Stimulated activated CD4-positive, alpha-beta T cell treated with anti-CD3 and anti-CD28 coated beads, Interleukin-1b, Interleukin-23, amount 100 ng/mL, for 24 hours (primary cell): Measurements from ENCODE around the gene P2RY6.
A peak's percentile ranks its signal among the peaks of the same experiment; 100 is the strongest.

Source experiments
- DNase-seq, 4 experiments: peaks; one replicate each; pipeline ENCODE4 v3.0.0-alpha.2; 2020; ENCODE audit warnings: low read depth in 4 of 4, low spot score in 1 of 4

Gene P2RY6

DNA sequence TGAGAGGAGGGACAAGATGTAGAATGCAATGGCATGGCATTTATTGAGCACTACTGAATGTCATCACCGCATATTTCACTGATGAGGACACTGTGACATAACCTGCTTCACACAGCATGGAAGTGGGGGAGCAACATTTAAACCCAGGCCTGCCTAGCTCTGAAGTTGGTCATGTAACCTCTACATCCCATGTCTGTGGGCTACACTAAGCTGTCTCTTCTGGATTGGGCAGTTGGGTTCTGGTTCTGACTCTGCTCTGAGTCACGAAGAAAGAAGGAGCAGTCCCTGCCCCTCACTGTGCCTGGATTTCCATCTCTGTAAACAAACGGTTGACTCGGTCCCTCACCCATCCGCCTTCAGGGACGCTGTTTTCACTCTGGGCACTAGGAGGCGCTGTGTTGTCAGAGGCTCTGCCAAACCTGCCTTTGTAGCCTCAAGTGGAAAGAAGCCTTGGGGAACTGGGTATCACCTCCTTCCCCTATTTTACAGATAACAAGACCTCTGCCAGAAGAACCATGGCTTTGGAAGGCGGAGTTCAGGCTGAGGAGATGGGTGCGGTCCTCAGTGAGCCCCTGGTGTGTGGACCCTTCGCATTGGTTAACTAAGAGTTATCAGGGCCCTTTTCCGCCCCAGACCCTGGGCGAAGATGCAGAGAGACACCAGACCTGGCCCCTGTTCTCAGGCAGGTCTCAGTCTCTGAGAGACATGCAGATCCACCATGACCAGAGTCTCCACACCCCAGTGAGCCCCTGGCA lies 23.3 kb downstream of the P2RY6 start:
- peak; percentile 60 to 72 (median 60) for DNase-seq

DNA sequence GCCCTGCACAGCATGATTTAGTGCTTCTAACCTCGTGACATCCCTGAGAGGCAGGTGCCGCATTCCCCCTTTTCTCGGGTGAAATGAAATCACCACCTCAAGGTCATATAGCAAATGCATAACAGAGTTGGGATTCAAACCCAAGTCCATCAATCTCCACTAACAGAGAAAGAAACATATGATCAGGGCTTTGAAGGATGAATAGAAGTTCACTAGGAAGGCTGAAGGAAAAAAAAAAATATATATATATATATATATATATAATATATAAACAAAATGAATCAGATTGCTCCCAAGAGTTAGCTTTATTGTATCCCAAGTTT lies 23.8 kb downstream of the P2RY6 start:
- no peak for DNase-seq

DNA sequence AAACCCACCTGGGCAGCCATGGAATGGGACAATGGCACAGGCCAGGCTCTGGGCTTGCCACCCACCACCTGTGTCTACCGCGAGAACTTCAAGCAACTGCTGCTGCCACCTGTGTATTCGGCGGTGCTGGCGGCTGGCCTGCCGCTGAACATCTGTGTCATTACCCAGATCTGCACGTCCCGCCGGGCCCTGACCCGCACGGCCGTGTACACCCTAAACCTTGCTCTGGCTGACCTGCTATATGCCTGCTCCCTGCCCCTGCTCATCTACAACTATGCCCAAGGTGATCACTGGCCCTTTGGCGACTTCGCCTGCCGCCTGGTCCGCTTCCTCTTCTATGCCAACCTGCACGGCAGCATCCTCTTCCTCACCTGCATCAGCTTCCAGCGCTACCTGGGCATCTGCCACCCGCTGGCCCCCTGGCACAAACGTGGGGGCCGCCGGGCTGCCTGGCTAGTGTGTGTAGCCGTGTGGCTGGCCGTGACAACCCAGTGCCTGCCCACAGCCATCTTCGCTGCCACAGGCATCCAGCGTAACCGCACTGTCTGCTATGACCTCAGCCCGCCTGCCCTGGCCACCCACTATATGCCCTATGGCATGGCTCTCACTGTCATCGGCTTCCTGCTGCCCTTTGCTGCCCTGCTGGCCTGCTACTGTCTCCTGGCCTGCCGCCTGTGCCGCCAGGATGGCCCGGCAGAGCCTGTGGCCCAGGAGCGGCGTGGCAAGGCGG lies 24.5 kb downstream of the P2RY6 start:
- no peak for DNase-seq

DNA sequence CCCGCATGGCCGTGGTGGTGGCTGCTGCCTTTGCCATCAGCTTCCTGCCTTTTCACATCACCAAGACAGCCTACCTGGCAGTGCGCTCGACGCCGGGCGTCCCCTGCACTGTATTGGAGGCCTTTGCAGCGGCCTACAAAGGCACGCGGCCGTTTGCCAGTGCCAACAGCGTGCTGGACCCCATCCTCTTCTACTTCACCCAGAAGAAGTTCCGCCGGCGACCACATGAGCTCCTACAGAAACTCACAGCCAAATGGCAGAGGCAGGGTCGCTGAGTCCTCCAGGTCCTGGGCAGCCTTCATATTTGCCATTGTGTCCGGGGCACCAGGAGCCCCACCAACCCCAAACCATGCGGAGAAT lies 25.1 kb downstream of the P2RY6 start:
- no peak for DNase-seq

DNA sequence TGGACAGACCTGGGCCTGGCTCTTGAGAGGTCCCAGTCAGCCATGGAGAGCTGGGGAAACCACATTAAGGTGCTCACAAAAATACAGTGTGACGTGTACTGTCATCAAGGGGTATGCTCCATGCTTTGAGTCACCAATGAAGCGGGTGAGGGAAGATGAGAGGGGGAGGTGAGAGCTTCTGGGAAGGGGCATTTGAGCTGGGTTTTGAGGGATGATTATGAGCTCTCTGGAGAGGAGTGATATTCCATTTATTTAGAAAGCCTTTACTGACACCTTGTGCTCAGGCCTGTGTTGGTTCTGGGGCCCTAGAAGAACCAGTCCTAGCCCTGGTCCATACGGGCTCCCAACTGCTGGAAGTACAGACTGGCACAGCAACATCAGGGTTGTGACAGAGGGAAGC lies 25.6 kb downstream of the P2RY6 start:
- no peak for DNase-seq

DNA sequence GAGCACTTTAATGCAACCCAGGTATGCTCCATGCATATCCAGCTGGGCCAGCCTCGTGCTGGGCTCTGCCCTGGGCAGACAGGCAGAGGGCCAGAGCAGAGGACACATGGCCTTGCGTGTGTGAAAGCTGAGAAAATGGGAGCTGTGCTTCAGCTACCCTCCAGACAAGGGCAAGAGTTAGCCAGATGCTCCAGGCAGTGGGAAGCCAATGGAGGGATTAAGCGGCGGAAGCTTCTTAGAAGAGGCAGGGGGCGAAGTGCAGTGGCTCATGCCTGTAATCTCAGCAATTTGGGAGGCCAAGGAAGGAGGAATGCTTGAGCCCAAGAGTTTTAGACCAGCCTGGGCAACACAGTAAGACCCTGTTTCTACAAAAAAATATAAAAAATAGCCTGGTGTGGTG lies 26.1 kb downstream of the P2RY6 start:
- no peak for DNase-seq

DNA sequence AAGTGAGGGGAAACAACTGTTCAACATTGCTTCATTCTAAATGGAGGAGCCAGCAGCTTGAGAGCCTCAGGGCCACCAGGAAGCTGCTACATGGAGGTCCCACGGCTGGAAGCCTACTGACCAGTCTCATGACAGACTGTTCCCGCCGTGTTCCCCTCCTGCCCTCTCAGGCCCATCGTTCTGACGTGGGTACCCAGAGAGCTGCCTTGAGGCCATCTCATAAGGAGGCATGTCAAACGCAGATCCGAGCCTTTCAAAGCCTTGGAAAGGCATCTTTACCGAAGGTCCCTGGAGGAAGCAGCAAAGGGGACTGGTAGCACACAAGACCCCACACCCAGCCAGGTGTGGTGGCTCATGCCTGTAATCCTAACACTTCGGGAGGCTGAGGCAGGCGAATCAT lies 27.6 kb downstream of the P2RY6 start:
- no peak for DNase-seq

DNA sequence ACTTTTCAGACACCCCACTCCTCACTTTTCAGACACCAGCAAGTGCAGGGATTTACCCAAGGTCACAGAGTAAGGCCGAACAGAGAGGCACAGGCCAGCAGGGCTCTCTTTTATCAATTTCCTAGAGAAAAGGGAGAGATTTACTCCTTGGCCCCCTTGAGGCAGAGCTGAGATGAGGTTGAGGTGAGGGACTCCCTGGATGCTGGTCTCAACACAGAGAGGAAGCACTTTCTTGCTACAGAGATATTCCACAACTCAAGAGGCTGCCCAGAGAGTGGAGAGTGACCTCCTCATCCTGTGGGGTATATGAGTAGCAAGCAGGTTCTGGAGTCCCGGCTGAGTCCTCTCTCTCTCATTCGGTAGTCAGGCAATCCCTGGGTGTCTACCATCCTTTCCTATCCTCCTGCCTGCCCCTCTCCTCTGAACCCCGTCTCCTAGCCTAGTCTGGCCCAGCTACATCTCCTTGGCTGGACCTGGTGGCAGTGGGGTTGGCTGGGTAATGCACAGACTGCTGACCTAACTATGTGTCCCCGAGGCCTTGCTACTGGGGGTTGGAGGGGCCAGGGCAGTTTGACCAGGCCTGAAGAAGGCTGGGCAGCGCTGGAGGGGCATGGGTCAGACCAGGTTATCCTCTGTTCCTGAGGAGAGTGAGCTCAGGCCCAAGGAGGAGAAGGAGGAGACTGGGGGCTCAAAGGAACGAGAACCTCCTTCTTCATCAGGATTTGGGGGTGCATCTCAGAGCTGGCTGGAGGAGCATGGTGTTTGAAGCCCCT lies 34.1 kb downstream of the P2RY6 start:
- no peak for DNase-seq

DNA sequence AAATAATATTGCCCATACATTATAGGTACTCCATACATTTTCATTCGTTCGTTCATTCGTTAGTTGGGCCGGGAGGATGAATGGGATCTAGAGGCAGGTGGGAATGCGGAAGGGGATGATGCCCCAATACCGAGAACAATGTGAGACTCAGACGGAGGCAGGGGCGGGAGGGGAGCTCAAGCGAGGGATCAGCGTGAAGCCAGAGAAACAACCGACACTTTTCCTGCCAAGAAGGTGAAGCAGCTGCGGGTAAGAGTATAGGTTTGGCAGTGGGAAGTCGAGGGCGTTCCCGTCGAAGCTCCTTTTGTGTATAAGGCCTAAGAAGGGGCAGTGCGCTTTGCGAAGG lies 34.8 kb downstream of the P2RY6 start:
- no peak for DNase-seq

DNA sequence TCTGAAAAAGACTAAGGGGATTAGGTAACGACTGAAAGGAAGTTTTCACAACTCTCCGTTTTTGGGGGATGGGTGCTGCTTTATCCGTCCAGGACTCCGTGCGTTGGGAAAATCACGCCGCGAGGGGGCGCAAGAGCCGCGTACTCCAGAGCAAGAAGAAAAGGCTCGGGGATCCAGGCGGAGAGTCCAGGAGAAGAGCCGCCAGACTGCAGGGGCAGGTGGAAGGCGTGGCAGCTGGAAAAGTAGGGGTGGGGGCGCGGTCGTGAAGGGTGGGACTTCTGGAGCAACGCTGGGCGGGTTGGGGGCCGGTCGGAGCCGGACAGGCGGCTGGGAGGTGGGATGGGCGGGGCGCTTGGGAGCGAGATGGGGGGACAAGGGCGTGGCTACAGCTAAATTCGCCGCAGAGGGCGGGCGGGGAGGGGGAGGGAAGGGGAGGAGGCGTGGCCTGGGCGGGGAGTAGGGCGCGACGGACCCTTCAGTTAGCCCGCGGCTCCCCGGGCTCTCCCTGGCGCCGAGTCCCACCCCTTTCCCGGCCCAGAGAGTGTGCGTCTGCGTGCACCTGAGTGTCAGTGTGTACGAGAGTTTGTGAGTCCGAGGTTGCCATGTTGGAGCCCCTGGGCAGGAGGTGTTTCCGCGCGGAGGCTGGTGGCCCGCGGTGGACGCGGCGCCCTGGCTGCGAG lies 35.3 kb downstream of the P2RY6 start:
- DNase-seq = peak; percentile 83 to 94 (median 90)

DNA sequence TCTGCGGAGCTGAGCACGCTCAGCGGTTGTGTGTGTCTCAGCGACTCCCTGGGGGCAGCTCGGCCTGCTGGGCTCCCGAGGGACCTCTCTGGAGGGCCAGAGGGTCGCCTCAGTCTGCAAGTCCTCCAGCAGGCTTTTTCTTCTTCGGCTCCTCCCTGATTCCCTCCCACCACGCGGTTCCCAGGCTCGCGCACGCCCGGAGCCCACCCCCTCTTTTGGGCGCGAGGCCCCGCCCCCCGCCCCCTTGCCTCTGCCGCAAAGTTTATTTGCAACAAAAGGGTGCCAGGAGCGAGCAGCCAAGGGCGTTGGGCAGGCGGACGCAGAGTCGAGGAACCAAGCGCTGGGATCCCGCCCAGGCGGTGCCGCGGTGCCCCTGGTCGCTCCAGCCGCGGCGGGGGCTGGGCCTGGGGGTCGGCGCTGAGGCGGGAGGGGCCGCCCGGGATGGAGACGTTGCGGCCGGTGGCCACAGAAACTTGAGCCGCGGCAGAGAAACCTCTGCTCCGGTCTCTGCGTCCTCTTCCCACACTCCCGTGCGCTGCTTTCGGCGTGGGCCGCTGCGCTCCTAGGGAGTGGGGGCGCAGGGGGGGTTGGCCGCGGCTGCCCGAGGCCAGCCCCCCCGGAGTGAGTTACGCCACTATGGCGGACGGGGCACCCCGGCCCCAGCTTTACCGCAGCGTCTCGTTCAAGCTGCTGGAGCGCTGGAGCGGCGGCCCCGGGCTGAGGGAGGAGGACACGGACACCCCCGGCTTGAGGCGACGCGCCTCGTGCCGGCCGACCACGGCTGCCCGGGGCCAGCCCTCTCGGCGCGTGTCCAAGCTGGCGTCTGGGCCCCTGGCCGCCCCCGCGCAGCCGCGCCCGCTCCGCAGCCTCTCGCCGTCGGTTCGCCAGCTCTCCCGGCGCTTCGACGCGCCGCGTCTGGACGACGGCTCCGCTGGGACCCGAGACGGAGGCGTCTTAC lies 36.1 kb downstream of the P2RY6 start, which contains the start of gene ARHGEF17:
TSS of gene ARHGEF17 (plus strand) at position 274 of the 958 bp plus-strand sequence. CDS start at position 637, 363 bp downstream.
- DNase-seq = peak in 3 of 4 experiments; percentile 9 to 12 (median 10)

DNA sequence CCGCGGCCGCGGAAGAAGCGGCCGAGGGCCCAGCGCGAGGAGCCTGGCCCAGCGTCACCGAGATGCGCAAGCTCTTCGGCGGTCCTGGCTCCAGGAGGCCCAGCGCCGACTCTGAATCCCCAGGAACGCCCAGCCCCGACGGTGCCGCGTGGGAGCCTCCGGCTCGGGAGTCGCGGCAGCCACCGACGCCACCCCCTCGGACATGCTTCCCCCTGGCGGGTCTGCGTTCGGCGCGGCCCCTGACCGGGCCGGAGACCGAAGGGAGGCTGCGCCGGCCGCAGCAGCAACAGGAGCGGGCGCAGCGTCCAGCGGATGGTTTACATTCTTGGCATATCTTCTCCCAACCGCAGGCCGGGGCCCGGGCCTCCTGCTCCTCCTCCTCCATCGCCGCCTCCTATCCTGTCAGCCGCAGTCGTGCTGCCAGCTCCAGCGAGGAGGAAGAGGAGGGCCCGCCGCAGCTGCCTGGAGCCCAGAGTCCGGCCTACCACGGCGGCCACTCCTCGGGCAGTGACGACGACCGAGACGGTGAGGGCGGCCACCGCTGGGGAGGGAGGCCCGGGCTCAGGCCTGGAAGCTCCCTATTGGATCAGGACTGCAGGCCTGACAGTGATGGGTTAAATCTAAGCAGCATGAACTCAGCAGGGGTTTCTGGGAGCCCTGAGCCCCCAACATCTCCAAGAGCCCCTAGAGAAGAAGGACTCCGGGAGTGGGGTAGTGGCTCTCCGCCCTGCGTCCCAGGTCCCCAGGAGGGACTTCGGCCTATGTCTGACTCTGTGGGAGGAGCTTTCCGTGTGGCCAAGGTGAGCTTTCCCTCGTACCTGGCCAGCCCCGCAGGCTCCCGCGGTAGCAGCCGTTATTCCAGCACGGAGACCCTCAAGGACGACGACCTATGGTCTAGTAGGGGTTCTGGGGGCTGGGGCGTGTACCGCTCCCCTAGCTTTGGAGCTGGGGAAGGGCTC lies 37.1 kb downstream of the P2RY6 start:
- no peak for DNase-seq

DNA sequence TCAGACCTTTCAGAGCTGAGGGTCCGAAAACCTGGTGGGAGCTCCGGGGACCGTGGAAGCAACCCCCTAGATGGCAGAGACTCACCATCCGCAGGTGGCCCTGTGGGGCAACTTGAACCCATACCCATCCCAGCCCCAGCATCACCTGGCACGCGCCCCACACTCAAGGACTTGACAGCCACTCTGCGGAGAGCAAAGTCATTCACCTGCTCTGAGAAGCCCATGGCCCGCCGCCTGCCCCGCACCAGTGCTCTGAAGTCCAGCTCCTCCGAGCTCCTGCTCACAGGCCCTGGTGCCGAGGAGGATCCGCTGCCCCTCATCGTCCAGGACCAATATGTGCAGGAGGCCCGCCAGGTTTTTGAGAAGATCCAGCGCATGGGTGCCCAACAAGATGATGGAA lies 37.9 kb downstream of the P2RY6 start:
- DNase-seq = no peak

DNA sequence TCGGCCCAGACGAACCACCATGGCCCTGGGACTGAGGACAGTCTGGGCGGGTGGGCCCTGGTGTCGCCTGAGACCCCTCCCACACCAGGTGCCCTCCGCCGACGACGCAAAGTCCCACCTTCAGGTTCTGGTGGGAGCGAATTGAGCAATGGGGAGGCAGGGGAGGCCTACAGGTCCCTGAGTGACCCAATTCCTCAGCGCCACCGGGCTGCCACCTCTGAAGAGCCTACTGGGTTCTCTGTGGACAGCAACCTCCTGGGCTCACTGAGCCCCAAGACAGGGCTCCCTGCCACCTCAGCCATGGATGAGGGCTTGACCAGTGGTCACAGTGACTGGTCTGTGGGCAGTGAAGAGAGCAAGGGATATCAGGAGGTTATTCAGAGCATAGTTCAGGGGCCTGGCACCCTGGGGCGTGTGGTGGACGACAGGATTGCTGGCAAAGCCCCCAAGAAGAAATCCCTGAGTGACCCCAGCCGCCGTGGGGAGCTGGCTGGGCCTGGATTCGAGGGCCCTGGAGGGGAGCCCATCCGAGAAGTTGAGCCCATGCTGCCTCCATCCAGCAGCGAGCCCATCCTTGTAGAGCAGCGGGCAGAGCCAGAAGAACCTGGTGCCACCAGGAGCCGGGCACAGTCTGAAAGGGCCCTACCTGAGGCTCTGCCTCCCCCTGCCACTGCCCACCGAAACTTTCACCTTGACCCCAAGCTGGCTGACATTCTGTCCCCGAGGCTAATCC lies 38.7 kb downstream of the P2RY6 start:
- no peak for DNase-seq

DNA sequence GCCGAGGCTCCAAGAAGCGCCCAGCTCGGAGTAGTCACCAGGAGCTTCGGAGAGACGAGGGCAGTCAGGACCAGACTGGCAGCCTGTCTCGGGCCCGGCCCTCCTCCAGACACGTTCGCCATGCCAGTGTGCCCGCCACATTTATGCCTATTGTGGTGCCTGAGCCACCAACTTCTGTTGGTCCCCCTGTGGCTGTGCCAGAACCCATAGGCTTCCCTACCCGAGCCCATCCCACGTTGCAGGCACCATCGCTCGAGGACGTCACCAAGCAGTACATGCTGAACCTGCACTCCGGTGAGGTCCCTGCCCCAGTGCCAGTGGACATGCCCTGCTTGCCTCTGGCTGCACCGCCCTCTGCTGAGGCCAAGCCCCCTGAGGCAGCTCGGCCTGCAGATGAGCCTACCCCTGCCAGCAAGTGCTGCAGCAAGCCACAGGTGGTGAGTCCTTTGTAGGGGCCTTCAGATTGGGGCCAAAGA lies 39.3 kb downstream of the P2RY6 start:
- no peak for DNase-seq

DNA sequence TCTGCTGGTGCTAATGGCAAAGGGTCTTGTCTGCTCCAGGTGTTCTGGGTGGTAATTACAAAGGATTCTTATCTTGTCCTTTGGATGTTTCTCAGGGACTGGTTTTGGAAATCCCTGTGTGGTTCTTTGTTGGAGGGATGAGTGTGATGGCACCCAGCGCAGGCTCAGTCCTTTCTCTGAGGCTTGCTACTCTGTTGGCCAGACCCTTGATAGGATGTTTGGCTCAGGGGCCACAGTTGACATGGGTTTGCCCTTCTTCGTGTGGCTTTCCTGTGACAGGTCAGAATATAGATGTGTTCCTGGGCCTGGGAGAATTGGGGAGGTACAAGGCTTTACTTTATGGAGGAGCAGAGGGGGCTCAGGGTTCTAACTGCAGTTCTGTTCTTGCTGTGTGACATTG lies 39.9 kb downstream of the P2RY6 start:
- DNase-seq = no peak

DNA sequence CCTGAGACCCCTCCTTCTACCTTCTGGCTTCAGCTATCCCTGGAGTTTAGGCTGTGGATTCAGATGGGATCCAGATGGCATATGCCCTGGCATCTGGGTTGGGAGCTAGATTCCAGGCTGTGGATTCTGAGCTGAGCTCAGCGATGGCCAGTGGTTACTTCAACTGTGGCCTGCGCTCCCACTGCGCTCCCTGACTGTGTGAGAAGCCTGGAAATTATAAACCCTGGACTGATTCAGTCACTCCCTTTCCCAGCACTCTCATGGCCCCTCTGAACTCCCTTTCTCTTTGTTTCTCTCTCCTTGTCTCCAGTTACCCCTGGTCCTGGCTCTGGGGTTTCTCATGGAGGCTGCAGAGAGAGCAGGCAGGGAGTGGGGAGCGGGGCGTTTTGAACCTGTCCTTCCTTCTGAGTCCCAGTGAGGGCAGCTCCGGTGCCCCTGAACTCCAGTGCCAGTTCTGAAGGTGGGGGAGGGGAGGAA lies 40.8 kb downstream of the P2RY6 start:
- DNase-seq = no peak

DNA sequence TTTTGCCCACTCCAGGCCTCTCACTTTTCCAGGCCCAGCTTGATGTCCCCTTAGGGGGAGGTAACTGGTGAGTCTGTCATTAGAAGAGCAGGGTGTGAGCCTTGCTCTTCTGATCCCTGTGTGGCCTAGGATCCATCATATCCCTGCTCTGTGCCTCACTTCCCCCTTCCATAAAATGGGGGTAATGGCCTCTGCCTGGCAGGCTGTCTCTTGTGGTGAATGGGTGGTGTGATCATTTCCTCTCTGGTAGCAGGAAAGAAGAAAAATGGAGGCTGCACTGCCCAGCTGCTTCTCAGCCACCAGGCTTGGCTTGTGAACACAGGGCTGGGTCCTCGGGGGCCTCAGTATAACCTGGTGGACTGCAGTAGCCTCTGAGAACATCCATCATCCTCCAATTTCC lies 41.5 kb downstream of the P2RY6 start:
- DNase-seq = no peak
